Measurements from ENCODE around the gene PWP1. TPM values are rescaled to one million over a fixed set of nuclear protein-coding genes. Genes with fewer than 3 reads are reported as not detected.

The PWP1 gene
- total and polyA plus RNA-seq, 4 donors: 19.5 to 34.8 (median 30.4) TPM

- TF ChIP-seq CTCF (IDR thresholded peaks at IDR 0.05; ENCODE audit: control extremely low read depth, extremely low read depth): no peak
- Histone ChIP-seq H3K9me3 (ENCODE audit: control insufficient read depth in 4 of 4, insufficient read depth in 3 of 4, low read length in 3 of 4) (peaks cover 0 to 2% (median 0%) of the 10 kb centered on the region in 4 donors), H3K27ac (ENCODE audit: low read depth in 1 of 2, low read length in 1 of 2) (no peak overlapping the region), H3K36me3 (ENCODE audit: control insufficient read depth in 4 of 4, insufficient read depth in 4 of 4, low read length in 4 of 4) (no peaks in the 10 kb centered on the region), H3K9ac (ENCODE audit: insufficient read depth in 1 of 2, low read length in 2 of 2) (no peak overlapping the region), H3K27me3 (ENCODE audit: control insufficient read depth in 3 of 3, insufficient read depth in 3 of 3, low read length in 2 of 3) (no peaks in the 10 kb centered on the region), H3K4me1 (ENCODE audit: control insufficient read depth in 5 of 5, insufficient read depth in 5 of 5, low read length in 5 of 5) (peaks cover 0 to 29% (median 4%) of the 10 kb centered on the region in 5 donors), H3K4me3 (no peak overlapping the region)
- ATAC-seq (ENCODE audit: insufficient read depth, low FRiP score): no peak
- peak; percentile 32 to 70 (median 43) for DNase-seq
- 61 to 79% methylated on average over 27 of the region's 27 CpGs for WGBS, 2 donors
Observed at GRCh38 chr12:107645630-107646333, 39.8 kb upstream of the PWP1 start.

- peaks cover 0 to 36% (median 9%) of the 10 kb centered on the region in 5 donors for H3K4me1 ChIP-seq (ENCODE audit: control insufficient read depth in 5 of 5, insufficient read depth in 5 of 5, low read length in 5 of 5)
- H3K36me3 ChIP-seq (ENCODE audit: control insufficient read depth in 4 of 4, insufficient read depth in 4 of 4, low read length in 4 of 4): no peaks in the 10 kb centered on the region
- WGBS, 2 donors: 93 to 94% methylated on average over 7 of the region's 7 CpGs
- peaks cover 0 to 2% (median 0%) of the 10 kb centered on the region in 4 donors for H3K9me3 ChIP-seq (ENCODE audit: control insufficient read depth in 4 of 4, insufficient read depth in 3 of 4, low read length in 3 of 4)
- no peak for DNase-seq
- ATAC-seq (ENCODE audit: insufficient read depth, low FRiP score): no peak
- no peak overlapping the region for H3K9ac ChIP-seq (ENCODE audit: insufficient read depth in 1 of 2, low read length in 2 of 2)
- no peak overlapping the region for H3K27ac ChIP-seq (ENCODE audit: low read depth in 1 of 2, low read length in 1 of 2)
- no peaks in the 10 kb centered on the region for H3K27me3 ChIP-seq (ENCODE audit: control insufficient read depth in 3 of 3, insufficient read depth in 3 of 3, low read length in 2 of 3)
- TF ChIP-seq CTCF (IDR thresholded peaks at IDR 0.05; ENCODE audit: control extremely low read depth, extremely low read depth): no peak
- H3K4me3 ChIP-seq: no peak overlapping the region
Observed at GRCh38 chr12:107646436-107646835, 39.2 kb upstream of the PWP1 start.

GRCh38 chr12:107649661-107650061 is 35.9 kb upstream of the PWP1 start:
- 56 to 75% methylated on average over 4 of the region's 4 CpGs for WGBS, 2 donors
- peaks cover 0 to 50% (median 12%) of the 10 kb centered on the region in 5 donors for H3K4me1 ChIP-seq (ENCODE audit: control insufficient read depth in 5 of 5, insufficient read depth in 5 of 5, low read length in 5 of 5)
- H3K36me3 ChIP-seq (ENCODE audit: control insufficient read depth in 4 of 4, insufficient read depth in 4 of 4, low read length in 4 of 4): no peaks in the 10 kb centered on the region
- no peak overlapping the region for H3K27ac ChIP-seq (ENCODE audit: low read depth in 1 of 2, low read length in 1 of 2)
- ATAC-seq (ENCODE audit: insufficient read depth, low FRiP score) (no peak), DNase-seq (peak; percentile 86 to 98 (median 96))
- no peaks in the 10 kb centered on the region for H3K27me3 ChIP-seq (ENCODE audit: control insufficient read depth in 3 of 3, insufficient read depth in 3 of 3, low read length in 2 of 3)
- H3K9me3 ChIP-seq (ENCODE audit: control insufficient read depth in 4 of 4, insufficient read depth in 3 of 4, low read length in 3 of 4): no peaks in the 10 kb centered on the region
- no peak overlapping the region for H3K4me3 ChIP-seq
- no peak for TF ChIP-seq CTCF (IDR thresholded peaks at IDR 0.05; ENCODE audit: control extremely low read depth, extremely low read depth)
- no peak overlapping the region for H3K9ac ChIP-seq (ENCODE audit: insufficient read depth in 1 of 2, low read length in 2 of 2)
